DMS114 treated with DMSO at 0.1 percent for 48 hours (cell line): ENCODE data around the gene RPL27.

Source experiments
- DNase-seq: peaks from one replicate; lab custom pipeline; 2025; ENCODE audit not compliant: unreplicated experiment; lab: John Stamatoyannopoulos, UW

Gene RPL27

GRCh38 chr17:43044024-43044423 lies 45.8 kb downstream of the RPL27 start:
- no peak for DNase-seq

GRCh38 chr17:43051969-43052368 lies 53.8 kb downstream of the RPL27 start:
- DNase-seq, result no peak
